HG03039 (cell line): ENCODE data around the gene RUNX1.

Experiments
- ATAC-seq: cut with Tn5 transposase; IDR thresholded peaks from one replicate; pipeline ENCODE4 v1.9.1; 2021; ENCODE audit warnings: mild to moderate bottlenecking, moderate library complexity; ENCODE audit not compliant: unreplicated experiment

The RUNX1 gene

GRCh38 chr21:34771512-34772028 is 277.5 kb downstream of the RUNX1 start:
- no peak for ATAC-seq

DNA sequence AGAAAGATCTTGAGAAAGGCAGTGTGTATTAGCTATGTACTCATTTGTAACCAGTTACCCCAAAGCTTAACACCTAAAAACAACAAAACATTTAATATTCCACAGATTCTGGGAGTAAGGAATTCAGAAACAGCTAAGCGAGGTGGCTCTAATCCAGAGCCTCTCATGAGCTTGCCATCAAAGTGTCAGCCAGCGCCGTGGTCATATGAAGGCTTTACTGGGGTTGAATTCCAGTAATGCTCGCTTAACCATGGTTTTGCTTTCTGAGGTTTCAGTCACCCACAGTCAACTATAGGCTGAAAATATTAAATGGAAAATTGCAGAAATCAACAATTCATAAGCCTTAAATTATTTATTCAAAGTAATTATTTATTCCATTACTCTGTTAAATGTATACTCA is 278.5 kb downstream of the RUNX1 start:
- ATAC-seq: no peak

DNA sequence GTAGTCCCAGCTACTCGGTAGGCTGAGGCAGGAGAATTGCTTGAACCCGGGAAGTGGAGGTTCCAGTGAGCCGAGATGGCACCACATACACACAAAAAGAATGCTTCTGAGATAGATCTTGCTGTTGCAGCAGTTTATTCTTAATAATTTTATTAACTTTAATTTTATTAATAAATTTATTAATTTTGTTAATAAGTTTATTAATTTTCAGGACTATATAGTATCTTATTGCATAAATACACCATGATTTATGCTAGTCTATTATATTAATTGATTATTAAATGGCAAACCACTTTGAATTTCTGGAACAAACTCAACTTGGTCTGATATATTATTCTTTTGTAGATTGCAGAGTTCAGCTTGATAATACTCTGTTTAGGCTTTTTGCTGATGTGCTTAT is 280.8 kb downstream of the RUNX1 start:
- no peak for ATAC-seq

- ATAC-seq: no peak
Observed at GRCh38 chr21:34766862-34767261, 282.2 kb downstream of the RUNX1 start.

GRCh38 chr21:34765619-34766018 is 283.5 kb downstream of the RUNX1 start:
- no peak for ATAC-seq

DNA sequence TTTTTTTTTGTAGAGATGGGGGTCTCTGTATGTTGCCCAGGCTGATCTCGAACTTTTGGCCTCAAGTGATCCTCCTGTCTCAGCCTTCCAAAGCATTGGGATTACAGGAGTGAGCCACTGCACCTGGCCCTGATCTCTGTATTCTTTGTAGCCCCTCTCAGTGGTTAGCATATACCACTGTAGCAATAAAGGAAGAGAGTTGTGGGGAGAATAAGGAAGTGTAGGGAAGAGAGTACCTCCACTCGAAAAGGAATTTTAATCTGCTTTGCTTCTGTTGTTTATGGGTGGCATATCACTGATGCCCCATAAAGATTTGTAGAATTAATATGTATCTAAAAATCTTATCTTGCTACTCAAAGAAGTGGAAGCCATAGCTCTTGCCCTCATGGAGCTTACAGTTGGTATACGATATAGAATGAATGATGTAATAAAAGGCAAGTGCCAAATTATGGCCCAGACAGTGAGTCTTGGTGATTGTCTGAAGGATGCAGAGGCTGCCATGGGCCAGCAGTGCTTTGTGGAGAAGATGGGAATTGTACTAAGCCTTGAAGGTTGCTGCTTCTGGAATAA is 284.3 kb downstream of the RUNX1 start:
- no peak for ATAC-seq

- ATAC-seq: no peak
Observed at GRCh38 chr21:34762786-34763185, 286.3 kb downstream of the RUNX1 start.

- no peak for ATAC-seq
Observed at GRCh38 chr21:34761758-34762330, 287.3 kb downstream of the RUNX1 start.

DNA sequence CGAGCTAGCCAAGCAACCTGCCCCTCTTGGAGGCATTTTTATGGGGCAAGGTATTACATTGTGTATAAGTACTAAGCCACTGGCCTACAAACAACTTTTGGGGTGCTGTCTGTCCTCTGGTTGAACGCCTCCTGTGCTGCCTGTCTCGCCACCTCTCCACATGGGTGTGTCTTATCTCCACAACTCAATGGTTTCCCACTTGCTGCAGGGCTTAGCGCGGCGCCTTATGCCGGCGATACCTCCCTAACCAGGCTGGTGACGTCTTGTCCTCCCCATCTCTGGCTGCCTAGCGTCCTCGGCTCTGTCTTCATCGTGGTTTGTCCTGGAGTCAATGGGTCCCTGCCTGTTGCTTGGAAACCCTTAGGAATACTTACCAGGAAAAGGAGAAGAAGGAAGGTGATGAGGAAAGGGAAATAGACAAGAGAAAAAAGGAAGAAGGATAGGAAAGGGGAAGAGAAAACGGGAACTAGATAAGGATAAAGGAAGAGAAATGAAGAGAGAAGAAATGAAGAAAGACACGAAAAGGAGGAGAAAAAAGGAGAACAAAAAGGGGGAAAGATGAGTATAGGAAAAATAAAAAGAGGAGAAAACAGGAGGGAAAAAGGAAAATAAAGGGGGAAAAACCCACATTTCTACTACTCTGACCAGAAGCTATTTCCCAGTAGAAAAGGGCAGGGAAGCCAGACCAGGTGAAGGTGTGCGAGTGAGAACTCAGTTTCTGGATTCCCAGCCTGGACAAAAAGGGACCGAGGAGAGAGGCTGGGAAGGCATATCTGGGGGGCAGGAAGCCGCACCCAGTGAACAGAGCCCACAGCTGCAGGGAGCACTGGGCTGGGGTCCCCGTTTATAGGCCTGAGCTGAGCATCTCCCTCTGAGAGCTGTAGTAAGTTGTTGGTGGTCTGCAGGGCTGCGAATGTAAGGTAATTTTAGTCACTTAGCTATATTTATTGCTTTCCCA is 294.1 kb downstream of the RUNX1 start:
- no peak for ATAC-seq

DNA sequence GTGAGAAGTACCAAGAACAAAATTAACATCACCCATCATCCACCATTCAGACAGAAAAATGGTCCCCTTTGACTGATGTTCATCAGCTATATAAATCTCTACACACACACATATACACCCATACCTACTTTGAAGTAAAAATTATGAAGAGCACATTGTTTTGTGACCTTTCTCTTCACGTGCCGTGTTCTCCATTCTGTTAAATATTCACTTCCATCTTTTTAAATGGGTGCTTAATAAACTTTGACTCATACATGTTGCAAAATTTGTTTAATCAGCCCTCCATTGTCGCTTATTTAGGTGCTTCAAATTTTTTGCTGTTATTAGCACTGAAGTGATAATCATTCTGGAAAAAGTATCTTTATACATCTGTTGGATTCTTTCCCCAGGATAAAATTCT is 300.2 kb downstream of the RUNX1 start:
- ATAC-seq: no peak

- ATAC-seq: no peak
Observed at GRCh38 chr21:34745557-34746255, 303.4 kb downstream of the RUNX1 start.

- no peak for ATAC-seq
Observed at GRCh38 chr21:34744801-34745200, 304.3 kb downstream of the RUNX1 start.

GRCh38 chr21:34743831-34744230 is 305.3 kb downstream of the RUNX1 start:
- no peak for ATAC-seq

DNA sequence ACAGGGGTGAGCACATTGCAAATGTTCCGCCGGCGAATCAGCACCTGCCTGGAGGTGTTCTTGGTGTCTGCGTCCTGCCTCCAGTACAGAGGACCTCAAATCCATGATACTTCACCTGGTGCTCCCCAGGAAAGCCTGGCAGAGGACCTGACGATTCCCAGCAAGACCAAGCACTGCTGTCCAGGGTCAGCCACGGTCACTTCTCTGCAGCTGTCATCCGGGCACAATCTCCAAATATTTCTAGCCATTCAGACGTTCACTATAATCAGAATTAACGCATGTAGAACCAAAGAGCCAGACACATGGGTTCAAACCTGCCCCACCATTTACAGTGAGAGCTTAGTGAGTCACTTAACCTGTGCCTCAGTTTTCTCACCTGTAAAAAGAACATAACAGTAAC is 305.8 kb downstream of the RUNX1 start:
- ATAC-seq: no peak

- no peak for ATAC-seq
Observed at GRCh38 chr21:34740198-34740597, 308.9 kb downstream of the RUNX1 start.
